Osteocyte (in vitro differentiated cells): ENCODE results near the gene SLC35A3. TPM values are rescaled to one million over a fixed set of nuclear protein-coding genes. Genes with fewer than 3 reads are reported as not detected.

Experiments
- DNase-seq: peaks from one replicate; pipeline ENCODE4 v3.0.0; 2021; ENCODE audit warnings: mixed read lengths; ENCODE audit not compliant: unreplicated experiment; ENCODE audit errors: extremely low spot score
- H3K27ac Mint-ChIP-seq: one replicate; pipeline ENCODE4 v1.8.0; 2021; ENCODE audit warnings: mild to moderate bottlenecking, mixed read lengths; ENCODE audit not compliant: unreplicated experiment
- H3K27me3 Mint-ChIP-seq: one replicate; pipeline ENCODE4 v1.8.0; 2021; ENCODE audit warnings: mixed read lengths; ENCODE audit not compliant: unreplicated experiment
- H3K36me3 Mint-ChIP-seq: one replicate; pipeline ENCODE4 v1.8.0; 2021; ENCODE audit warnings: mixed read lengths; ENCODE audit not compliant: unreplicated experiment
- H3K4me1 Mint-ChIP-seq: one replicate; pipeline ENCODE4 v1.8.0; 2021; ENCODE audit warnings: mixed read lengths; ENCODE audit not compliant: unreplicated experiment
- H3K4me3 Mint-ChIP-seq: one replicate; pipeline ENCODE4 v1.8.0; 2021; ENCODE audit warnings: mild to moderate bottlenecking, moderate library complexity, mixed read lengths; ENCODE audit not compliant: unreplicated experiment
- H3K9me3 Mint-ChIP-seq: one replicate; pipeline ENCODE4 v1.8.0; 2021; ENCODE audit warnings: mixed read lengths; ENCODE audit not compliant: unreplicated experiment
- CTCF ChIP-seq: fragments of 200-600 bp; sonication (generic); IDR thresholded peaks from 2 replicates; pipeline ENCODE4 v1.5.0; 2021; ENCODE audit warnings: antibody characterized with exemption, mild to moderate bottlenecking, moderate library complexity
- total RNA-seq: library from RNA; stranded (reverse); gene quantifications from 2 replicates; pipeline ENCODE4 v1.2.1, GENCODE V29; 2021

Gene SLC35A3
- total RNA-seq, 1 donor from 2014 or later, result 21.3 TPM

- Mint-ChIP-seq H3K9me3 (no peaks in the 10 kb centered on the region), H3K27ac (no peak overlapping the region), H3K36me3 (peaks cover 33% of the 10 kb centered on the region), H3K4me3 (no peak overlapping the region), H3K27me3 (no peaks in the 10 kb centered on the region), H3K4me1 (no peaks in the 10 kb centered on the region)
- no peak for DNase-seq
- no peak for TF ChIP-seq CTCF
Measured at GRCh38 chr1:100080331-100080730, 110.5 kb downstream of the SLC35A3 start.

Other genes with a start within 250 kb of the SLC35A3 start
- gene FRRS1, start 203.4 kb upstream of the SLC35A3 start, total RNA-seq, result 4.3 TPM in 2 replicates
- gene AGL, start 119.6 kb upstream of the SLC35A3 start, total RNA-seq, result 14.3 and 17.3 TPM in 2 replicates
- gene SASS6, start 162.9 kb downstream of the SLC35A3 start, total RNA-seq, result 2.8 and 3.2 TPM in 2 replicates
- gene TRMT13, start 163.2 kb downstream of the SLC35A3 start, total RNA-seq, result 9.9 and 10.7 TPM in 2 replicates
- 0.60 and 0.73 TPM in 2 replicates for gene LRRC39, start 208.3 kb downstream of the SLC35A3 start, total RNA-seq